ENCODE results near the gene PTPMT1.
A peak's percentile ranks its signal among the peaks of the same experiment; 100 is the strongest.
"Not testable (repeated sequence)": the region's sequence is repeated elsewhere in the genome, so short reads cannot be mapped to it uniquely, and the experiment has no call there.

Gene PTPMT1, protein sequence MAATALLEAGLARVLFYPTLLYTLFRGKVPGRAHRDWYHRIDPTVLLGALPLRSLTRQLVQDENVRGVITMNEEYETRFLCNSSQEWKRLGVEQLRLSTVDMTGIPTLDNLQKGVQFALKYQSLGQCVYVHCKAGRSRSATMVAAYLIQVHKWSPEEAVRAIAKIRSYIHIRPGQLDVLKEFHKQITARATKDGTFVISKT

DNA sequence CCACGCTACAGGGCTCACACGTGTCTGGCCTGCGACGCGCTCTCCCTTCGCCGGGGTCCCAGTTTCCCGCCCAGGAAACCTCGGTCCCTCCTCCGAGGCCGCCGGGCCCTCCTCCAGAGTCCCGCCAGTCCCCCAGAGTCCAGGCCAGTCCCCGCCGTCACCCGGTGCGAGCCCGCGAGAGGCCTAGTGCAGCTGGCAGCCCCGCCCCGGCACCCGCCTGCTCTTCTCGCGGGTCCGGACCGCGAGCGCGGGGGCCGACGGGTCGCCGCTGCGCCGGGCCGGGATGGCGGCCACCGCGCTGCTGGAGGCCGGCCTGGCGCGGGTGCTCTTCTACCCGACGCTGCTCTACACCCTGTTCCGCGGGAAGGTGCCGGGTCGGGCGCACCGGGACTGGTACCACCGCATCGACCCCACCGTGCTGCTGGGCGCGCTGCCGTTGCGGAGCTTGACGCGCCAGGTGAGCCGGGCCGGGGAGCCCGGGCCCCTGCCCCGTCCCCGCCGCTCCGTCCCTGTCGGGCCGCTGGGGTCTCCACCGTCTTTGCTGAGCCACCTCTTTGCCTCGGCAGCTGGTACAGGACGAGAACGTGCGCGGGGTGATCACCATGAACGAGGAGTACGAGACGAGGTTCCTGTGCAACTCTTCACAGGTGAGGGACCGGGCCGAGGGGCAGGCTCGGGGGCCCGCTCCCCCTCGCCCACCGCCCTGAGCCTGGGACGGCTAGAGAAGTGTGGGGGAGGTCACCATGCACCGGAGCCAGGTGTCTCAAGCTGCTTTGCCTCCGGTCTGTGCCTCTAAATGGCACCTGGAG lies at the start of gene PTPMT1:
Gene PTPMT1, plus strand, starts transcription at position 260 of the 809 bp plus-strand sequence. Its CDS starts 24 bp downstream, at position 284.
- peak; percentile 41 to 53 for DNase-seq

DNA sequence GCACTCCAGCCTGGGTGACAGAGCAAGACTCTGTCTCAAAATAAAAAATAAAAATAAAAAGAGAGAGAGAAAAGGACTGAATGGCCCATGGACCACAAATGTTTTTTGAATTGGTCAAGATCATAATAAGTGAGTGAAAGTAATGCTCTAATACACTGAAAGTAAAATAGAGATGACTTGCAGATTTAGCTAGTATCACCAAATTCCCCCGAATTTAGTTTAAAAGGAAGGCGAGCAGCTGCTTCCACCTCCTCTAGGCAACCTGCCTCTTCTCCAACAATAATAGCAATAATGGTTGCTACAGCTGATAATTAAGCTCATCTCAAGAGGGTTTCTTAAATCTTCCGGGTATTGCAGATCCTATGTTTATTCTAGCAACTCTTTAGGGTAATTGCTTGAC lies 49.2 kb upstream of the PTPMT1 start:
- DNase-seq, result no peak

DNA sequence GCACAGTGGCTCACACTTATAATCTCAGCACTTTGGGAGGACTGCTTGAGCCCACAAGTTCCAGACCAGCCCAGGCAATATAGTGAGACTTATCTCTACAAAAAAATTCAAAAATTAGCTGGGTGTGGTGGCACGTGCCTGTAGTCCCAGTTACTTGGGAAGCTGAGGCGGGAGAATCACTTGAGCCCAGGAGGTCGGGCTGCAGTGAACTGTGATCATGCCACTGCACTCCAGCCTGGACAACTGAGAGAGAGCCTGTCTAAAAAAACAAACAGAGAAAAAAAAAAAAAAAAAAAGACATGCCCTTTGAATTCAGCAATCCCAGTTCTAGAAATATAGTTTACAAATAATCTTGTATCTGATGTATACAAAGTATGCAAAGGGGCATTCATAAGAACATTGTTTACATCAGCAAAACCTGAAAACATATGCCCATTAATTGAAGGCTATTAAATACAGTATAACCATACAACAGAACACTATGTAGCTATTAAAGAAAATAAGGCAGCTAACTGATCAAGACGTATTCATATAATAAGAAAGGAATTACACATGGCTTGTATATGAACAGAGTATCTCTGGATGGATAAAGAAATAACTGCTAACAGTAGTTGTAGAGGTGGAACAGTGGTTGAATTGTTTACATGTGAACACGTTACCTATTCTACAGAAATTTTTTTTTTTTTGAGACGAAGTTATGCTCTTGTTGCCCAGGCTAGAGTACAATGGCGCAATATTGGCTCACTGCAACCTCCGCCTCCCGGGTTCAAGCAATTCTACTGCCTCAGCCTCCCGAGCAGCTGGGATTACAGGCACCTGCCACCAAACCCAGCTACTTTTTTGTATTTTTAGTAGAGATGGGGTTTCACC lies 48.2 kb upstream of the PTPMT1 start:
- DNase-seq, result no peak

DNA sequence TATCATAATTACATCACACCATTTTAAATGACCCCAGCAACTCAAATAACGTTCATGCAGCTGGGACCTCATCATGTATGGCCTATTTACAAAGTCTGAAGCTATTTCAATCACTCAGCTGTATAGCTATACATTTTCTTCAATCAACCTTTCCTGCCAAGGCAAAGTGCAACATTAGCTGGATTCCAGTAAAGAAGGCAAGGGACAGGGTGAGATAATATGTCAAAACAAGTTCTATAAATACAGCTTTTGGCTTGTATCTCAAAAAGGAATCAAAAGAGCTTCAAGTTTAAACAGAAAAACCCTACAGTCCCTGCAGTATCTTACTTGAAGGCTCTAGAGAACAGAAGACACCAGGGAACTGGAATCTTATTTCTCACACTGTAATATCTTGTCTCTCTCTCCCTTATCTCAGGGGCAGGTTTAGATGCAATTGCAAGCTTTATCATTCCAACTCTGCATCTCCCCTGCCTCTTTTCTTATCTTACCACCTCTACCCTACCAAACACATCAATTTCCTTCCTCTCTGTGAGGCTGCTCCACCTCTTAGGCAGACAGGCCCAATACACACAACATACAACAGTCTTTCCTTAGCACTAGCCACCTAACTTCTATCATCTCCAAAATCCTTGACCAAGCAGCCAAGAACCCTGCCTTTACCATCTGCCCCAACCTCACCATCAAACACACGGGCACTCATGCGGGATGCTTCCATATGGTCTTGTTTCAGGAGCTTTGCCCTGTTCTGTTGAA lies 47.0 kb upstream of the PTPMT1 start:
- DNase-seq, result no peak

DNA sequence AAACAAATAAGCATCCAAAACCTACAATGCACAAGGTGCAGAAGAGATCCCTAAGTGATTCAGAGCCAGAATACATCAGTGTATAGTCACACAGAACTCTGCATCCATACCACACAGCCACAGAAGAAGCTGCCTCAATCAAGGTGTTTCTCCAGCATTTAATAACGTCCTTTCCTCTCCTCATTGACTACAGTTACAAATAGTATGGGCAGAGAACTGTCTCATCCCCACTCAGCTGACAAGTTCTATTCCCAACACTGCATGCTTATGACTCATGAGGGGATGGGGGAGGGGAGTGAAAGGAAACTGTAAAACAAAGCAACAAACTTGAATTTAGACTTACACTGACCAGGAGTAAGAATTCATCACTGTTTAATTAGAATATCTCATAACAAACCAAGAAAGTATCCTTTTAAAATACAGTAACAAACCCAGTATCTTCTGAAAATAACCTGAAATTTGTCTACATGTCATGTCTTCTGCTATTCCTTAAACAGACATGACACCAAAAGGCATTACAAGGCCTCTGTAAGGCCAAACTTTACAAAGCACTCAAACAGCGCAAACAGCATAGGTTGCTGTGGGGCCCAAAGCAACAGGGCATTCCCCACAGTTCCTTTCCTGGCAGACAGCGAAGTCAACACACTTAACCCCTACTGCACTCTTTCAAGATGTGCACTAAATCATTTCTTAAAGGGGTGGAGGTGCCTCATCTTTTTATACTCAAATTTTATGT lies 41.7 kb upstream of the PTPMT1 start:
- peak in 1 of 2 experiments; percentile 14 for DNase-seq

DNA sequence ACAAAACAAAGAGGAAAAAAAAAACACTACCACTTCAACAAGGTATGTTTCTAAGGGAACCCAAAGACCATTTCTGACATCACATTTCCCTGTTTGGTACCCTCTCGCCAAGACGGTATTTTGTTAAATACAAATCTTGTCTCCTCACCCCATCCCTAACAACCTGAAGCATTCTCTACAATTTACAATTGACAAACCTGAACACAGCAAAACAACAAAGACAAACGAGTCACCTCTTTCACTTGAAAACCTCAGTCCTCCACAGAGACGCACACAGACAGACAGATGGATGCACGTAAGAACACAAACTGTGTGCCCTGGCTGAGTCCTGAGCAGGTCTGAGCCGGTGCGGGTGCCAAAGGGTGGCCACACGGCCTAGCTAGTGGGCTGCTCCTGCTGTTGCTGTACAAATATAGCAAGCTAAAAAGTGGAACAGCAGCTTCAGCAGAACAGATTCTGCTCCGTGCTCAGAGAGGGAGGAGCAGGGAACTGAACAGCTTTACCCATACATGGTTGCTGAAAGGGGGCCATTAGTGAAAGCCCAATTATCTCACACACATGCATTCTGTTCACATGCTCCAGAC lies 41.0 kb upstream of the PTPMT1 start:
- DNase-seq, result no peak

DNA sequence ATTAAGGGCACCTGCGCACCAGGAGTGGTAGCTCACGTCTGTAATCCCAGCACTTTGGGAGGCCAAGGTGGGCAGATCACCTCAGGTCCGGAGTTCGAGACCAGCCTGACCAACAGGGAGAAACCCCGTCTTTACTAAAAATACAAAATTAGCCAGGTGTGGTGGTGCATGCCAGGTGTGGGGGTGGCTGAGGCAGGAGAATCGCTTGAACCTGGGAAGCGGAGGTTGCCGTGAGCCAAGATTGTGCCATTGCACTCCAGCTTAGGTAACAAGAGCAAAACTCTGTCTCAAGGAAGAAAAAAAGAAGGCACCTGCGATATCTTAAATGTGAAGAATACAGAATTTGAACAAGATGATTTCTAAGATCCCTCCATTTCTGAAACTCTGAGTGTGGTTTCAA lies 39.4 kb upstream of the PTPMT1 start:
- not testable (repeated sequence) for DNase-seq

DNA sequence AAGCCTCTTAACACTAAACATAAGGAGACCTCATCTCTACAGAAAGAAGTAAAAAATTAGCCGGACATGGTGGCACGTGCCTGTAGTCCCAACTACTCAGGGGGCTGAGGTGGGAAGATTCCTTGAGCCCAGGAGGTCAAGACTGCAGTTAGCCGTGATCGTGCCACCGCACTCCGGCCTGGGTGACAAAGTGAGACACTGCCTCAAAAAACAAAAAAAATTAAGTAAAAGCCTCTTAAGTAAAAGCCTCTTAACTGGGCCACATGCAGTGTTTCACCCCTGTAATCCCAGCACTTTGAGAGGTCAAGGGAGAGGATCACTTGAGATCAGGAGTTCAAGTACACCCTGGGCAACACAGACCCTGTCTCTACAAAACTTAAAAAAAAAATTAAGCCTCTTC lies 38.2 kb upstream of the PTPMT1 start:
- DNase-seq, result no peak

DNA sequence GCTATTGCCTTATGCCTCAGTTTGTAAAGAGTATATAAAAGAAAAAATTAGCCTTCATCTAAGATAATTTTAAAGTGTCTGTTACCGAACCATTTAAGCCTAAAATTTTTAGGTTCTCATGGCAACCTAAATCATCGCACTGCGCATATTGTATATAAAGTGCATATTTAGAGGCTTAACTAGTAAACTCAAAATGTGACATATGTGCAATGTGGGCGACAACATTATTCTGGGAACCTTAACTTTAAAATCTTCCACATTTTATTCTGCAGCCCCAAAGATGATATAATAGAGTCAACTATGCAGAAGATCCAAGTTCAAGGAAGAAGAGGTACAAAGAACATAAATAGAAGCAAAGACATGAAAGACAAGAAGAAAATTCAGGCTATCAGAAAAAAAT lies 35.4 kb upstream of the PTPMT1 start:
- DNase-seq, result no peak

DNA sequence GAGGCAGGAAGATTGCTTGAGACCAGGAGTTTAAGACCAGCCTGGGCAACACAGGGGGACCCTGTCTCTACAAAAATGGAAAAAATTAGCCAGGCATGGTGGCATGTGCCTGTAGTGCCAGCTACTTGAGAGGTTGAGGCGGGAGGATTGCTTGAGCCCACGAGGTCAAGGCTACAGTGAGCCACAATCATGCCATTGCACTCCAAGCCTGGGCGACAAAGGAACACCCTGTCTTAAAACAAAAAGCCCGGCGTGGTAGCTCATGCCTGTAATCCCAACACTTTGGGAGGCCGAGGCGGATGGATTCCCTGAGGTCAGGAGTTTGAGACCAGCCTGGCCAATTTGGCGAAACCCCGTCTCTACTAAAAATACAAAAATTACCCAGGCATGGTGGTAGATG lies 34.7 kb upstream of the PTPMT1 start:
- not testable (repeated sequence) for DNase-seq

DNA sequence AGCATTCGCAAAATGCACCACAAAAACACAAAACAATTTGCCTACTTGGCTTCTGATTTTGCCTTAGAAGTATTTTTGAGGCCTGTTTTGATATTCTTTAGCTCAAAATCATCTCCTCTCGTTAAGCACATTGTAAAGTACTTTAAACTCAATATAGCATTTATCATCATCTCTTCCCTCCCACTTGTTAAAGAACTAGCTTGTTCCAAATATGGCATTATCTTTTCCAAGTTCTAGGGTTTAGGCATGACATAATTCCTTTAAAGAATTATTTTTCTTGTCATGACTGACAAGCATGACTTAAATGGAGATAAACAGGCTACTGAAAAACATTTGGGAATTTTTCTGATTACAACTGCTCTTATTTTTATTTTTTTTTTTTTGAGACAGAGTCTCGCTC lies 33.7 kb upstream of the PTPMT1 start:
- DNase-seq, result no peak

DNA sequence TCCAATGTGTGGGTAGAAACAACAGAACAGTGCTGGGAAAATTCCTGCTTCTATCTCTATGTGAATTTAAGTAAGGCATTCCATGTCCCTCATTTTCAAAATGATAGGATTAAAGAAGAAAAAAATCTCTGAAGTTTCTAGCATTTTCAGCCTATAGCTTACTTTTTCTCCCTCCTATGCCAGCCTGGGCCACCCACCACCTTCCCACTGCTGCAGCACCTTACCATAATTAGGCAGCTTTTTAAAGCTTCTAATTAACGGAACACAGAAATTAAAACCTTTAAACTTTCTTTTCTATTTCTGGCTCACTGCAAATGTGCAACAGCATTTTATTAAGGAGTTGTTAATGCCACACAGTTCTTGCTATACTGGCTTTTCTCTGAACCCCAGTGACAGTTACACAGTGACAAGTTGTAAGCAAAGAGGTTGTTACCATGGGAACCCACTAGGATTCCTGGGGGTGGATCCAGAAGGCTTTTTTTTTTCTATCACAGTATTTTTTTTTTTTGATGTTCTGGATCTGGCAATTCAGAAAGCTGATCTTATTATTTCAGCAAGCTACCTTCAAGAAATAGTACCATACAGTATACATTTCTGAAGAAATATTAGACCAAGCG lies 32.7 kb upstream of the PTPMT1 start:
- DNase-seq, result no peak

DNA sequence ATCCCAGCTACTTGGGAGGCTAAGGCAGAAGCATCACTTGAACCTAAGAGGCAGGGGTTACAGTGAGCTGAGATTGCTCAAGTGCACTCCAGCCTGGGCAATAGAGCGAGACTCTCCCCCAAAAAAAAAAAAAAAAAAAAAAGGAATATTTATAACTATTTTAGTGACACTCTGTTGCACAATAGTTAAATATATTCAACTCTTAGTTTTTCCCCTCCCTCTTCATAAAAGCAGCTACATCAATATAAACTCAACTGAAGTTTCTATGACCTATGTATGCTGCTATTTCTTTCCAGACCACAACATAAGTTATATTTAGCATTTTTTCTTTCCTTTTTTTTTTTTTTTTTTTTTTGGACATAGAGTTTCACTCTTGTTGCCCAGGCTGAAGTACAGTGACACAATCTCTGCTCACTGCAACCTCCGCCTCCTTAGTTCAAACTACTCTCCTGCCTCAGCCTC lies 31.7 kb upstream of the PTPMT1 start:
- no peak for DNase-seq

DNA sequence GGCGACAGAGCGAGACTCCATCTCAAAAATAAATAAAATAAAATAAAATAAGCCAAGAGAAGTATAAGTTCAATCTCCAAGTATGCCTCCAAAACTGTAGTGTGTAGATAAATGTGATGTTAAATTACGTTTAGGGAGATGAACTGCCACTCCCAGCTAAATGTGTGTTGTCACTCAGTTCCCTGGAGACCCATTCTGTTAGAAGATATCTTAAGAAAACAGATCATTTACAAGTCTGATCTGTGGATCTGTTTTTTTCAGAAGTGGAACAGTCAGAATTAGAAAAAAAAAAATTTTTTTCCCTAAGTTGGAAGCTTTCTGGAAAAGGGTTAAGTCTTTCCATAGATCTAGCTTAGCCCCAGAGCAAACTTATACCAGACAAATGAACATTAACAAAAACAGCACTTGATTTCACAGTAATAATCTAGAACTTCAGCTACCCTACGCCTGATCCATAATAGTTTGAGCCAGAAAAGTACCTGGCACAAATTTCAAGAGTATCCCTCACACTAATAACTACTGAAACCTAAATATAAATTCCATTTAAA lies 30.6 kb upstream of the PTPMT1 start:
- no peak for DNase-seq

DNA sequence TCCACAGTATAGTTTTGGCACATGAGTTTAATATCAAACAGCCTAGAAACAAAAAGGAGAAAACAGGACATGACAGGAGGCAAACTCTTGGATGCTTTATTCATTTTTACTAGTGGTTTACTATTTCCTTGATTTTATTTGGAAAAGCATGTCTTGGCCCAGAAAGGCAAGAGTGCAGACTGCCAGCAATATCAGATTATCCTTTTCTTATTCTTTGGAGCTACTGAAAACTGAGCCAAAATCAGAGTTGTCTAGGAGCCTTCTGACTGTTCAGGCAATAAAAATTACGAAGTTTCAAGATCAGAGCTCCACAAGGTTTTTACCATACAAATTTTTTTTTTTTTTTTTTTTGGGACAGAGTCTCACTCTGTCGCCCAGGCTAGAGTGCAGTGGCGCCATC lies 28.5 kb upstream of the PTPMT1 start:
- DNase-seq, result no peak

DNA sequence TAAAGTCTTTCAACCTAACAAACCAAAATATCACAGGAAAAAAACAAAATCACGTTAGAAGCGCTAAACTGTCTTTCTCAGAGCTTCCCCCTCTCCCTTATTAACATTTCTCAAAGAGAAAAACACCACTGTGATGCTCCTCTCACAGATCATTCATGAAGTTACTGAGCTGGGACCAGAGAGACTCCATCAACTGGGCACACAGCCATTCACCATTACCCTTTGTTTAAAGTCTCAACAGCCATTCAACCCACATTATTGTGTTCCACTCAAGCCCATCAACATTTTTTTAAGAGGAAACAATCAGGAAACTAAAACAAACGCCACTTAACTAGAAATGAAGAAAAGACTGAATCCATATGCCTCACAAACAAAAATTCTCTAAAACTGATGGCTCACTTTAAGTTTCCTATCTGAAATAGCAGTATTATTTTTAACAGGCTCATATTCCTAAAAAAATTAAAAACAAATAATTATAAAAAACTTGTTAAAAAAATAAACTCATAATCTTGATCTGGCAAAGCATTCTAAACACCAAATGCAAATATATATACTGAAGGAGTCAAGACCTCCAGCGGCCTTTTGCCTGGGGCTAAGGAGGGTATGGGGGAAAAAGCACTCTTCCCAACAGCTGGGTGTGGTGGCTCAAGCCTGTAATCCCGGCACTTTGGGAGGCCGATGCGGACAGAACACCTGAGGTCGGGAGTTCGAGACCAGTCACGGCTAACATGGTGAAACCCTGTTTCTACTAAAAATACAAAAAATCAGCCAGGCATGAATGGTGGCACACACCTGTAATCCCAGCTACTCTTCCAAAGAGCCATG lies 26.4 kb upstream of the PTPMT1 start:
- DNase-seq, result no peak

DNA sequence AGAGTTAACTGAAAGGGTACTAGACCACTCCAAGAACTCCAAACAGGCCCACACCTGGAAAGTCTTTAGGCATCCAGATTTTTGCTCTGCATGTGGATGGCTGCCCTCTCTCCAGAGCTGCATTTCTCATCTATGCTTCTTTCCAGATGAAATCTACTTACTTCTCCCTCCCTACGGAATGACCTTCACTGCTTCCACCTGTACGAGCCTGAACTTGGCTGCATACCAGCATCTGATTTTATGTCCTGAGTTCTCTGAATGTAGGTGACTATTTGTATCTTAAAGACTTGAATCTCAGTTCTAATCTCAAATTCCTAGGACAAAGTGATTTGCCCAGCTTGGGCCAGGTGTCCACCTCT lies 25.7 kb upstream of the PTPMT1 start:
- DNase-seq, result no peak

DNA sequence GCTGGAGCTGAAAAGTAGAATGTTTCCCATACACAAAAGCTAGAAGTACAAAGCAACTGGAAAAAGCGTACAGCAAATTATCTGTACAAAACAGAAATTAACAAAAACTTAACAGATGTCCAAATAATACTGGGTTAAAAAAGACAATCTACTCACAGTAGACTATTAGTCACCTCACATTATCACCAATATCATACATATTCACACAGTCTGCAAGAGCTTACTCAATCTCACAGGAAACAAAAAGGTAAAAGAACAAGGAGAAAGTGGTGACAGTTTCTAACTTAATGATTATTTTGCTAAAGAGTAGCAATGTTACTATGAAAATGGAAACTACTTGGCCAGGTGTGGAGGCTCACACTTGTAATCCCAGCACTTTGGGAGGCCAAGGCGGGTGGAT lies 24.3 kb upstream of the PTPMT1 start:
- no peak for DNase-seq

DNA sequence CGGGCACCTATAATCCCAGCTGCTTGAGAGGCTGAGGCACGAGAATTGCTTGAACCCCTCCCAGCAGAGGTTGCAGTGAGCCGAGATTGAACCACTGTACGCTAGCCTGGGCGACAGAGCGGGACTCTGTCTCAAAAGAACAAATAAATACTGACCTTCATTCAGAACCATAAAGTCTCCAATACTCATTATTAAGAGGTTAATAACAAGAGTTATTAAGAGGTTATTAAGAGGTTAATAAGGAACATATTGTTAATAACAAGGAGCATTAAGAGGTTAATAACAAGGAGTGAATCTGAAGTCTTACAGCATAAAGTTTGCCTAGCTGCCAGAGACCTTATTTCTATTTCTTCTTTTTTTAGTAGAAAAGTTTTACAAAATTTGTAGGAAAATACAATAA lies 20.1 kb upstream of the PTPMT1 start:
- DNase-seq, result no peak

DNA sequence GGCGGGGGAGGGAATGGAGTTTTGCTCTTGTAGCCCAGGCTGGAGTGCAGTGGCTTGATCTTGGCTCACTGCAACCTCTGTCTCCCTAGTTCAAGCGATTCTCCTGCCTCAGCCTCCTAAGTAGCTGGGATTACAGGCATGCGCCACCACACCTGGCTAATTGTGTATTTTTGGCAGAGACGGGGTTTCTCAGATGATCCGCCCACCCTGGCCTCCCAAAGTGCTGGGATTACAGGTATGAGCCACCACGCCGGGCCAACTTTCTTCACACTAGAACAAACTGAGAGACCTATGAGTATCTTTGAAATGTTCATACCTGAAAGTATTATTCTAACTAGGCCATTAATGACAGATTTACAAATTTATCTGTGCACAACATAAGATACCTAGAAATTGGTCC lies 19.1 kb upstream of the PTPMT1 start:
- DNase-seq, result not testable (repeated sequence)
